WTC11 (cell line): ENCODE measurements around the gene METTL21C. TPM values are rescaled to one million over a fixed set of nuclear protein-coding genes. Genes with fewer than 3 reads are reported as not detected.

Experiments
- ATAC-seq: fragments of 200-7000 bp; cut with Tn5 transposase; 2 replicates; pipeline ENCODE4 v1.10.0; 2021; ENCODE audit warnings: mild to moderate bottlenecking, moderate library complexity
- CTCF ChIA-PET: fragments of 300-600 bp; sonication (Branson Sonifier 250); formaldehyde crosslinking; loops from one replicate; lab custom pipeline; 2021; ENCODE audit warnings: antibody characterized with exemption; lab: Charles Lee
- POLR2A ChIA-PET: fragments of 350-600 bp; sonication (Branson Sonifier 250); formaldehyde crosslinking; loops from one replicate; lab custom pipeline; 2021; ENCODE audit warnings: antibody characterized with exemption; lab: Charles Lee
- DNase-seq: peaks from one replicate; pipeline ENCODE4 v3.0.0; 2021; ENCODE audit warnings: low spot score
- H3K27ac Mint-ChIP-seq: 2 replicates; pipeline ENCODE4 v1.8.0; 2021; ENCODE audit warnings: mixed read lengths
- H3K27me3 Mint-ChIP-seq: 2 replicates; pipeline ENCODE4 v1.8.0; 2021; ENCODE audit warnings: low read depth, mild to moderate bottlenecking, moderate library complexity, mixed read lengths
- H3K36me3 Mint-ChIP-seq: 2 replicates; pipeline ENCODE4 v1.8.0; 2021; ENCODE audit warnings: mixed read lengths
- H3K4me1 Mint-ChIP-seq: 2 replicates; pipeline ENCODE4 v1.8.0; 2022; ENCODE audit warnings: mixed read lengths
- H3K4me3 Mint-ChIP-seq: 2 replicates; pipeline ENCODE4 v1.8.0; 2021; ENCODE audit warnings: mild to moderate bottlenecking, moderate library complexity, mixed read lengths
- H3K9me3 Mint-ChIP-seq: 2 replicates; pipeline ENCODE4 v1.8.0; 2021; ENCODE audit warnings: mixed read lengths
- AR ChIP-seq: fragments of 250-450 bp; sonication (Bioruptor Pico); IDR thresholded peaks from 2 replicates; pipeline ENCODE4 v1.9.0; 2021; ENCODE audit warnings: mild to moderate bottlenecking
- ATF1 ChIP-seq: sonication (generic); formaldehyde crosslinking; IDR thresholded peaks from 2 replicates; pipeline ENCODE4 v1.8.1; 2023; ENCODE audit warnings: mild to moderate bottlenecking, moderate library complexity, missing genetic modification reagents
- EMX1 ChIP-seq: fragments of 250-450 bp; sonication (Bioruptor Pico); IDR thresholded peaks from 2 replicates; pipeline ENCODE4 v1.8.0; 2021; ENCODE audit warnings: mild to moderate bottlenecking
- ETV6 ChIP-seq: sonication (generic); formaldehyde crosslinking; IDR thresholded peaks from 2 replicates; pipeline ENCODE4 v1.8.1; 2022; ENCODE audit warnings: mild to moderate bottlenecking, missing genetic modification reagents
- FOXK1 ChIP-seq: sonication (generic); formaldehyde crosslinking; IDR thresholded peaks from 2 replicates; pipeline ENCODE4 v1.8.0; 2022; ENCODE audit warnings: mild to moderate bottlenecking, moderate library complexity, missing genetic modification reagents
- FOXP1 ChIP-seq: sonication (generic); formaldehyde crosslinking; IDR thresholded peaks from 2 replicates; pipeline ENCODE4 v1.8.0; 2022; ENCODE audit warnings: missing genetic modification reagents, mild to moderate bottlenecking, moderate library complexity, borderline replicate concordance
- HMGXB4 ChIP-seq: sonication (generic); formaldehyde crosslinking; IDR thresholded peaks from 2 replicates; pipeline ENCODE4 v1.8.1; 2023; ENCODE audit warnings: mild to moderate bottlenecking, moderate library complexity, missing genetic modification reagents
- JUN ChIP-seq: sonication (generic); formaldehyde crosslinking; IDR thresholded peaks from 2 replicates; pipeline ENCODE4 v1.8.0; 2023; ENCODE audit warnings: mild to moderate bottlenecking, missing genetic modification reagents
- MAX ChIP-seq: sonication (generic); formaldehyde crosslinking; IDR thresholded peaks from 2 replicates; pipeline ENCODE4 v1.8.0; 2022; ENCODE audit warnings: mild to moderate bottlenecking, missing genetic modification reagents
- MXD4 ChIP-seq: fragments of 250-450 bp; sonication (Bioruptor Pico); IDR thresholded peaks from 2 replicates; pipeline ENCODE4 v1.8.0; 2021; ENCODE audit warnings: mild to moderate bottlenecking, moderate library complexity, borderline replicate concordance
- NR2C2 ChIP-seq: sonication (generic); formaldehyde crosslinking; IDR thresholded peaks from 2 replicates; pipeline ENCODE4 v1.8.0; 2022; ENCODE audit warnings: mild to moderate bottlenecking, missing genetic modification reagents
- NR3C1 ChIP-seq: sonication (generic); formaldehyde crosslinking; conservative IDR thresholded peaks from 2 replicates; pipeline ENCODE4 v1.8.1; 2023; ENCODE audit warnings: low read depth, mild to moderate bottlenecking, missing genetic modification reagents
- OVOL2 ChIP-seq: fragments of 250-450 bp; sonication (Bioruptor Pico); IDR thresholded peaks from 2 replicates; pipeline ENCODE4 v1.9.0; 2021; ENCODE audit warnings: mild to moderate bottlenecking, borderline replicate concordance
- SMAD3 ChIP-seq: sonication (generic); formaldehyde crosslinking; IDR thresholded peaks from 2 replicates; pipeline ENCODE4 v1.8.0; 2022; ENCODE audit warnings: missing genetic modification reagents, mild to moderate bottlenecking, borderline replicate concordance
- SMAD4 ChIP-seq: sonication (generic); formaldehyde crosslinking; IDR thresholded peaks from 2 replicates; pipeline ENCODE4 v1.8.0; 2022; ENCODE audit warnings: mild to moderate bottlenecking, missing genetic modification reagents
- ZMAT4 ChIP-seq: fragments of 250-450 bp; sonication (Bioruptor Pico); IDR thresholded peaks from 2 replicates; pipeline ENCODE4 v1.9.0; 2021; ENCODE audit warnings: mild to moderate bottlenecking
- ZNF121 ChIP-seq: sonication (generic); formaldehyde crosslinking; IDR thresholded peaks from 2 replicates; pipeline ENCODE4 v1.8.0; 2023; ENCODE audit warnings: missing genetic modification reagents
- ZNF425 ChIP-seq: fragments of 250-450 bp; sonication (Bioruptor Pico); conservative IDR thresholded peaks from 2 replicates; pipeline ENCODE4 v1.9.0; 2021; ENCODE audit warnings: mild to moderate bottlenecking
- ZNF512 ChIP-seq: sonication (generic); formaldehyde crosslinking; IDR thresholded peaks from 2 replicates; pipeline ENCODE4 v1.8.1; 2022; ENCODE audit warnings: missing genetic modification reagents, borderline replicate concordance
- ZNF671 ChIP-seq: fragments of 250-450 bp; sonication (Bioruptor Pico); IDR thresholded peaks from 2 replicates; pipeline ENCODE4 v1.8.0; 2021; ENCODE audit warnings: mild to moderate bottlenecking
- total RNA-seq: library from RNA; stranded (reverse); gene quantifications from 3 replicates; pipeline ENCODE4 v1.2.3, GENCODE V29; 2021

The METTL21C gene
- total RNA-seq, 1 experiment from 2014 or later: not detected

GRCh38 chr13:102680842-102681740 lies 13.8 kb downstream of the METTL21C start:
- H3K4me1 Mint-ChIP-seq: no peaks in the 10 kb centered on the region
- H3K9me3 Mint-ChIP-seq: no peaks in the 10 kb centered on the region
- ATAC-seq: peak; percentile 33
- H3K36me3 Mint-ChIP-seq: peaks cover 23% of the 10 kb centered on the region
- H3K4me3 Mint-ChIP-seq: no peak overlapping the region
- ChIA-PET CTCF (interaction anchor here (0.8 kb wide), 1 partner anchor 13 kb away, joined by 3 read pairs; no protein-coding TSS in a partner anchor), POLR2A (no interaction called here)
- DNase-seq: no peak
- H3K27ac Mint-ChIP-seq: peak overlapping the region; percentile 50
- H3K27me3 Mint-ChIP-seq: no peaks in the 10 kb centered on the region
- TF ChIP-seq AR (CRISPR knock-in tag) (peak; percentile 36; the same call in 1 of the 2 replicates), JUN (no peak)

- no peak for ATAC-seq
Observed at GRCh38 chr13:102680133-102680717, 14.6 kb downstream of the METTL21C start.

More at GRCh38 chr13:102680133-102680717, 14.6 kb downstream of the METTL21C start:
- peak overlapping the region; percentile 1 for H3K27ac Mint-ChIP-seq
- POLR2A ChIA-PET: no interaction called here
- H3K4me1 Mint-ChIP-seq: no peaks in the 10 kb centered on the region
- peaks cover 25% of the 10 kb centered on the region for H3K36me3 Mint-ChIP-seq
- CTCF ChIA-PET: interaction anchor here (0.6 kb wide), 1 partner anchor 166 kb away, joined by 4 read pairs; the partner anchor contains the start of gene ERCC5
- H3K9me3 Mint-ChIP-seq: no peaks in the 10 kb centered on the region
- H3K4me3 Mint-ChIP-seq: no peak overlapping the region
- TF ChIP-seq ZNF425 (CRISPR knock-in tag) (no peak), ZNF512 (no peak), NR2C2 (CRISPR knock-in tag) (no peak), ZMAT4 (no peak), NR3C1 (CRISPR knock-in tag) (no peak), ZNF121 (no peak), FOXP1 (CRISPR knock-in tag) (no peak), ZNF671 (CRISPR knock-in tag) (no peak), FOXK1 (CRISPR knock-in tag) (no peak), EMX1 (CRISPR knock-in tag) (no peak), SMAD4 (CRISPR knock-in tag) (no peak), SMAD3 (CRISPR knock-in tag) (no peak), MAX (no peak), MXD4 (CRISPR knock-in tag) (no peak), ATF1 (CRISPR knock-in tag) (no peak), HMGXB4 (CRISPR knock-in tag) (no peak), ETV6 (CRISPR knock-in tag) (no peak), OVOL2 (no peak)
- no peaks in the 10 kb centered on the region for H3K27me3 Mint-ChIP-seq
- DNase-seq: no peak
